Epithelial cell of esophagus (primary cell): Measurements from ENCODE around the gene SLC12A4.
A peak's percentile ranks its signal among the peaks of the same experiment; 100 is the strongest.

Experiments
- DNase-seq: peaks from one replicate; pipeline ENCODE4 v3.0.0; 2010; ENCODE audit warnings: low read depth
- H3K4me3 ChIP-seq: 2 replicates; pipeline ENCODE4 v1.5.1; 2011; ENCODE audit warnings: mild to moderate bottlenecking, low read length, control low read depth
- TF ChIP-seq, protein P1 (sequence below): IDR thresholded peaks from 2 replicates; pipeline ENCODE4 v1.5.1; 2011; ENCODE audit warnings: low read depth, mild to moderate bottlenecking, low read length, control low read depth, inconsistent platforms; ENCODE audit not compliant: insufficient read depth; ENCODE audit errors: missing control alignments

Gene SLC12A4

DNA sequence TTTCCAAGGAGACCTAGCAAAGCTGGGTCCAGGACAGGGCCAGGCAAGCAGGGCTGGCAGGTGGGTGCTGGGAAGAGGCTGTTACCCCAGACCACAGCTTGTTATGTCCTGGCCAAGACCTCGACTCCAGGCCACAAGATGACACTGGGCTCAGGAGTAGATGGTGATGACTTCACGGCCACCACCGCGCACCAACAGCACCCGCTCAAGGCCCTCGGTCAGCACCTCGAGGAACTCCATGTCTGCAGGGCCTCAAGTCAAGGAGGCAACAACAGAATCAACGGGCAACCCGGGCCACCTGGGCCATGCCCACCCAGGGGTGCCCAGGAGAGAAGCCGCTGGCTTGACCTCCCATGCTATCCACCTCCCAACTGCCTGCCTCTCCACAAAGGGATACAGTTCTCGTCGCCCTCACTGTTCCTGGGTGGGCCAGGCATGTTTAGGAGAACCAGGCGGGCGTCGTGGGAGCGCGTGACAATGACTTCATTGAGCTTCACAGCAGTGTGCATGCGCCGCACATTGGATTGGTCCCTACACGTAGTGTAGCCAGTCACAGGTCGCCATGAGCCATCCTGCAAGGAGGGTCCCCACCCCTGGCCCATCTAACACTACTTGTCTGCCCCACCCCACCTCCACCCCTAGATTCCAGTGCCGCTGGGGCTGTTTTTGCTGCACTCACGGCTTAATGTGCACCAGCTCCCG is 23.6 kb downstream of the SLC12A4 start:
- no peak for DNase-seq
- no peak overlapping the region for H3K4me3 ChIP-seq
- TF ChIP-seq, protein P1, sequence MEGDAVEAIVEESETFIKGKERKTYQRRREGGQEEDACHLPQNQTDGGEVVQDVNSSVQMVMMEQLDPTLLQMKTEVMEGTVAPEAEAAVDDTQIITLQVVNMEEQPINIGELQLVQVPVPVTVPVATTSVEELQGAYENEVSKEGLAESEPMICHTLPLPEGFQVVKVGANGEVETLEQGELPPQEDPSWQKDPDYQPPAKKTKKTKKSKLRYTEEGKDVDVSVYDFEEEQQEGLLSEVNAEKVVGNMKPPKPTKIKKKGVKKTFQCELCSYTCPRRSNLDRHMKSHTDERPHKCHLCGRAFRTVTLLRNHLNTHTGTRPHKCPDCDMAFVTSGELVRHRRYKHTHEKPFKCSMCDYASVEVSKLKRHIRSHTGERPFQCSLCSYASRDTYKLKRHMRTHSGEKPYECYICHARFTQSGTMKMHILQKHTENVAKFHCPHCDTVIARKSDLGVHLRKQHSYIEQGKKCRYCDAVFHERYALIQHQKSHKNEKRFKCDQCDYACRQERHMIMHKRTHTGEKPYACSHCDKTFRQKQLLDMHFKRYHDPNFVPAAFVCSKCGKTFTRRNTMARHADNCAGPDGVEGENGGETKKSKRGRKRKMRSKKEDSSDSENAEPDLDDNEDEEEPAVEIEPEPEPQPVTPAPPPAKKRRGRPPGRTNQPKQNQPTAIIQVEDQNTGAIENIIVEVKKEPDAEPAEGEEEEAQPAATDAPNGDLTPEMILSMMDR = no peak

DNA sequence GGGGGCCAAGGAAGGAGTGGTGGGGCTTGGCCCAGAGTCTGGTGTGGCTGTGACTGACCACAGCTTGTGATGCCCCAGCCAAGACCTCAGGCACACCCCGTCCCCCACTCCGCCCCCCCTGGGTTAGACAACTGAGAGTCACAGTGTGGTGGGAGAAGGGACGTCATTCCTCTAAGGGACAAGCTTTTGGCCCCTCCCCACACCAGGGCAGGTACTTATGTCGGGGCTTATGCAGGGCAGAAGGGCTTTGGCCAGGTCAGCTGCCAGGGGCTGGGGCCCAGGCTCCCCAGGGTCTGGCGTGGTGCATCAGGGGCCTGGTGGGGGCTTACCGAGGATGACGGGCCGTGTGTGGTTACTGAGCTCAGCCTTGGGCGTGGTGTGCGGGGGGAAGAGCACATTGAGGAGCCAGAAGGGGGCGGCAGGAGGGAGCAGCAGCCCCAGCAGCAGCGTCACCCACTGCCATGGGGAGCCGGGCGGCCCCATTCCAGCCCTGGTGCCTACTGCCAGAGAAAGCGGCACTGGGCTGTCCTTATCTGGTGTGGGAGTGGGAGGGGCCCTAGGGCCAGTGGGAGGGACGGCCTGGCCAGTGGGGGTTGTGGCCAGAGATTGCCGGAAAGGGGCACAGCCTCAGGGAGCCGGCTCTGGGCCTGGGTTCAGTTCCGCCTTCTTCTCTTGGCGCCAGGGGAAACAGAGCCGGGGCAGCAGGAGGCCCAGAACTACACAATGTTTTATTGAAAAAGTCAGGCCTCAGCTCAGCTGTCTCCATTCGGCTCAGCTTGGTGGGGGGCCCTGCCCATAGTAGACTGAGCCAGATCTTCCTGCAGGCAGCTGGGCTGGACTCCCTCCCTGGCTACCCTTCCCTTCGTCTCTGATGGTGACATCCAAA is 24.6 kb downstream of the SLC12A4 start, which contains the start of gene LCAT:
LCAT (minus strand) TSS at position 502 of the 886 bp plus-strand sequence; CDS start at position 483, 19 bp downstream.
- H3K4me3 ChIP-seq = no peak within 1 kb of the TSS
- TF ChIP-seq, protein P1 = no peak
- DNase-seq = no peak

DNA sequence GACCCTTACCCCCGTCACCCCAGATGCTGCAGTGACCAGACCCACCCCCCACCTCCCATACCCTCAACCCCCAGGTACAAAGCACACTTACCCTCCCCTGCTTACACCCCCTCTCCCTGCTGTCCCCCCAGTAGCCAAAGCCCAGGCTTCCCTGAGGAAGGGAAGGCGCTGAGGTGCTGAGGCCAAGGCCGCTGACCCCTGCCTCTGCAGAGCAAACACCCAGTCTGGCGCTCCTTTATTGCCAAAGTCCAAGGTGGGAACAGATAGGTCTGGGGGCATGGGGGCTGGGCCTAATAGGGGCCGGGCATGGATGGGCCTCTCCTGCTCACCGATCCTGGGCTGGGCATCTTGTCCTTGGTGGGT is 25.2 kb downstream of the SLC12A4 start:
- DNase-seq = no peak

DNA sequence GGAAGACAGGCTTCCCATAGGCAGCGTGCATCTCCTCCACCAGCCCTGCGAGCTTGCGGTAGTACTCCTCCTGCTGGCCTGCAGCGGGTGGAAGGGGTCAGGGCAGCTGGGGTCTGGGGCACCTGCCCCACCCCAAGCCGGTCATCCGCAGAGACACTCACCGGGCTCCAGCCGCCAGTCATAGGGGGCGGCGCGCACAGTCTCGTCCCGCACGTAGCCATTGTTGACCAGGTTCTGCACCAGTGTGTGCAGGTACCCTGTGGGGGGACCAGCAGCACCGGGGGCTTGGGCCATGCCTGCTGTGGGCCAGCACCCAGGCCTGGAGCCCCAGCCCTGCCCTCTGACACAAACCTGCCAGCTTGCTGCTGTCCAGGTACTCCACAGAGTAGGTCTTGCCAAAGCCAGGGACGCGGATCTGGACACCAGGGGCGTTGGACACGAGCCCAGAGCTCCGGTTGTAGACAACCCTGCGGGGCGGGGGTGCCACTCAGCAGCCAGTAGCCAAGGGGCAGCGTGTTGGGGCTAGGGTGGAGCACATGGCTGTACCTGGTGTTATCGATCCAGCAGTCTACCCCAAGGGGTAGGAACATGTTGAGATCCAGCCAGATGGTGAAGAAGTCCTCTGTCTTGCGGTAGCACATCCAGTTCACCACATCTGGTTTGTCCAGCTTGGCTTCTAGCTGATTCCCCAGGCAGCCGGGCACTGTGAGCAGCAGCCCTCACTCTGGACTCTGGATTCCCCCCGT is 25.8 kb downstream of the SLC12A4 start:
- TF ChIP-seq, protein P1 = no peak
- no peak for DNase-seq
- H3K4me3 ChIP-seq = no peak overlapping the region

More for the DNA sequence above, 25.2 kb downstream of the SLC12A4 start:
- TF ChIP-seq, protein P1 = no peak
- H3K4me3 ChIP-seq = no peak overlapping the region

DNA sequence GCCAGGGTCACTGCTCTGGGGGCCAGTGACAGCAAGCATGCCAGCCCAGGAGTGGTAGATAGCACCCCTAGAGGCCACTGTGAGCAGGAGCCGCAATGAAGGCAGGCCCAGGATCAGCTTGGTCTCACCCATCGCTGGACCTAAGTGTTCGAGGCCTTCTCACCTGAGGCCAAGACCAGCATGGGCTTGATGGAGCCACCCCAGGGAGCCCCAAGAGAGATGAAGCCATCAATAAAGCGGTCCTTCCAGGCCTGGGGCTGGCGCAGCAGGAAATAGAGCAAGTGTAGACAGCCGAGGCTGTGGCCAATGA is 26.3 kb downstream of the SLC12A4 start:
- TF ChIP-seq, protein P1 = peak; percentile 75

DNA sequence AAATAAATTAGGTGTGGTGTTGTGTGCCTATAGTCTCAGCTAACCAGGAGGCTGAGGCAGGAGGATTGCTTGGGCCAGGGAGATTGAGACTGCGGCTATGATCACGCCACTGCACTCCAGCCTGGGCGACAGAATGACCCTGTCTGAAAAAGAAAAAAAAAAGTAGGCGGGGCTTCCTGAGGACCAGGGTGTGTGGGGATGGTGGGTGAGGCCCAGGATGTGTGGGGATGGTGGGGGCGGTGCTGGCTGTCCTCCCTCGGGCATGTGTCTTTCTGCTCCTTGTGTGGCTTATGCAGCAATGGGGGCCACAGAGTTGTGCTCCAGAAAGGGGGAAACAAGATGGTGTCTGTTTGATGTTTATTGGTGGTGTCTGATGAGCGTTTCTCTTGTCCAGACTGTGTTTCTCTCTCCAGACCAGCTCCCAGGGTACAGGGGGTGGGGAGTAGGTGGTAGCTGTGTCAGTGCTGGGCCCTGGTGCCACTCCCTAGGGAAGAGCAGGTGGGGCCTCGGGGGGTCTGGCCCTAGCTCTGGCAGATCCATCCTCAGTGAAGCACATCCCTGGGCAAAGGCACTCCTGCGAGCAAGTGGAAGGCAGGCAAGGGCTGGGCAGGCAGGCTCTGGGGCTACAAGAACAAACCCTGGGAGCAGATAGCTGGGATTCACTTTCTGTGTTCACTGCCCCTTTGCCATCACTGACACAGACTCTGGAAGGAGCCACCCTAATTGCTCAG is 26.8 kb downstream of the SLC12A4 start:
- TF ChIP-seq, protein P1 = no peak
- no peak overlapping the region for H3K4me3 ChIP-seq

More for the DNA sequence above, 26.3 kb downstream of the SLC12A4 start:
- peak; percentile 50 for DNase-seq
- H3K4me3 ChIP-seq = no peak overlapping the region

More for the DNA sequence above, 26.8 kb downstream of the SLC12A4 start:
- no peak for DNase-seq
